T follicular helper cell (primary cell): ENCODE data around the gene MYO1G.

ENCODE experiments used
- DNase-seq: peaks from one replicate; pipeline ENCODE4 v3.0.0-alpha.2; 2020; ENCODE audit warnings: low read depth

The MYO1G gene

DNA sequence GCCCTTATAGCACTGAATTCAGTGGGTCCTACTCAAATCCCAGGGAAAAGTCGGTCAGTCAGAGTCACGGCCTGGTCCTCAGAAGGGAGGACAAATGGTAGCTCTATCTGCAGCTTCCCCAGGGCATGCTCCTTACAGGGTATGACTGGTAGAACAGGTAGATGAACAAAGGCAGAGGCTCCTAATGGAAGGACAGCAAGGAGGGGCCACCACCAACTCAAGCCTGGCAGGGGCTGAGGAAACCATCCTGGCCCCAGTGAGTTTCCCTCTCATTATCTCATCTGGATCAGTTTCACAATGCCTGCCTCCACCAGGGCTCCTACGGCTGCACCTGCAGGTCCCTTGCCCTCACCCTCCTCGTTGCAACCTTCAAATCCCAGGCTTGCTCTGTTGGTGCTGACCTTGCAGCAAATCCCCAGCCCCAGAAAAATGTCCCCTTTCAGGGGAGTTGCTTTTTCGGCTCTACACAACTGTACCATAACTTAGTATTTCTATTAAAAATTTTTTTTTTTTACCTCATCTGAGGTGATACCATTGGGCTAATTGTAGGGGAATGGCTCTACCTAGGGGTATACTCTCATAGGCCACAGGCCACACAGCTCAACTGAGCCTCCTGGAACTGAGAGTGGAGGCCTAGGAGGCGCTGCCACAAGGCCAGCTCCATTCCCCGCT is 2.4 kb upstream of the MYO1G start:
- DNase-seq, result no peak

DNA sequence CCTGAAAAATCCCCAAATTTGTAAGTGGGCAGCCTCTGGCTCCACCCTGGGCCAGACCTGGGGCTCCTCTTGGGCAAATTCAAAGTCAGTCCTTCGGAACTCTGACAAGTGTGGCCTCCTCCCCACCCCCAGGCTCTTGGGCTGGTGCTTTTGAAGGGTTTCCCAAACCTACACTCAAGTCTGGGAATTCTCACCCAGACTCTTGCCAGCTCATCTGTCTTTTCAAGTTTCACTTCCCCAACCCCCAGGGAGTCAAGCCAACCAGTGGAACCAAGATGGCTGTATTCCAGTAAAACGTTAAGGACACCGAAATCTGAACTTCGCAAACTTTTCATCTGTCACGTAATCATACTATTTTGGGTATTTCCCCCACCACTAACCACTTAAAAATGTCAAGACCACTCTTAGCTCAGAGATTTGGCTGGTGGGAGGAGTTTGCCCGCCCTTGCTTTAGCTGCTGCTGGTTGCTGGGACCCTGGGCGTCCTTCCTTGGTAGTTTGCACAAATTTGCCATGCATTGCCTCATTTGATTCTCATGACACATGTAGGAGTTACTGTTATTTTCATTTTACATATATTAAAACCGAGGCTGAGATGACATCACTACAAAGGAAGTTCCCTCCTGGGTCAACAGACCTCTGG is 1.7 kb upstream of the MYO1G start:
- DNase-seq, result peak; percentile 51

DNA sequence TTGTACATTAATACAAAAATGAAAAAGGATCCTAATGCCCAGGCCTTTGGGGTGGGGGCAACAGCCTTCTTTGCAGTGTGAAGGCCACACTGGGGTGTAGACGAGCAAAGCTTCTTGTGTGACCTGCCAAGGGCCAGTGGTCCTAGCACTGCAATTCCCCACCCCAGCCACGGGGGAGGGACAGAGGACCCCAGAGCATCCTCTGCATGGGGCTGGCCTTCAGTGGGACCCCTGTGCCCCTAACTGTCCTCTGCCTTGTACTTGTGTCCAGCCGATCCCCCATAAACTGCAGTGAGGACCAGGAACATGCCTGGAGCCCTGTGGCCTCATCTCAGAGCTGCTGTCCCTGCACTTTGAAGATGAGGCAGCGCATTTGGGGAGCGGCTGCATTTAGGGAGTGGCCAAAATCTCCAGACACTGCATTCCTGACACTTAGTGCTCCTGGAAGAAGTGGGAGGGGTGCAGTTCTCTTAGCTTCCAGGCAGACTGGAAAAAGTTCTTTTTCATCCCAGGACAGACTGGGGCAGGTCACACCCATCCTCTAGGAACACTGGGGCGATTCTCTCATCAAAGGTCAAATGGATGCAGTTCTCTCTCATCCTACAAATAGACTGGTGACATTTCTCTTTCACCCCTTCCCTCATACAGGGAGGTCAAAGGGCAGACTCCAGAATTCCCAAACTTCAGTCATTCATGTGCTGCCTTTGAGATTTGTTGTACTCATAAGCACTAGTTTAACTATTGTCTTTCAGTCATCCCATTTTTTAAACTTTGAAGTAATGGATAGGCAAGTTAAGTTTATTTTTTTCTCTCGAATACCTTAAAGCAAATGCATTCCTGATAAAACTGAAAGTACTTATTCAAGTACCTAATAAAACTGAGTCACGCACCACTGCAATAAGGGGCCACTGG is 922 bp upstream of the MYO1G start:
- no peak for DNase-seq

DNA sequence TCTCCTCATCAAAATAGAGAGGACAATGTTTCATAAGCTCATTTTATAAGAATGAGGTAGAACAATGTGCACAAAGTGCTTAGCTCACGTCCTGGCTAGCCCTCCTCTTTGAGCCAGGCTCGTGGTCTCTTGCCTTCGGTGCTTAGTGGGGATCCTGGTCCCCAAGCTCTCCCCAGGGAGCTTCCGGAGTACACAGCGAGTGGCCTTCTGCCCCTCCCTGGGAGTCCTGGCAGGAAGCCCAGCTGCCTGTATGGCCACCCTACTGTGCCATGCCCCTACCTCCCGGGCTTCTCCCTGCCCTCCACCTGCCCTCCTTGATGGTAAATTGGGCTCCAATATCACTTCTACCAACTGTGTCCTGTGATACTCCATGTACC is 868 bp downstream of the MYO1G start:
- DNase-seq, result no peak

DNA sequence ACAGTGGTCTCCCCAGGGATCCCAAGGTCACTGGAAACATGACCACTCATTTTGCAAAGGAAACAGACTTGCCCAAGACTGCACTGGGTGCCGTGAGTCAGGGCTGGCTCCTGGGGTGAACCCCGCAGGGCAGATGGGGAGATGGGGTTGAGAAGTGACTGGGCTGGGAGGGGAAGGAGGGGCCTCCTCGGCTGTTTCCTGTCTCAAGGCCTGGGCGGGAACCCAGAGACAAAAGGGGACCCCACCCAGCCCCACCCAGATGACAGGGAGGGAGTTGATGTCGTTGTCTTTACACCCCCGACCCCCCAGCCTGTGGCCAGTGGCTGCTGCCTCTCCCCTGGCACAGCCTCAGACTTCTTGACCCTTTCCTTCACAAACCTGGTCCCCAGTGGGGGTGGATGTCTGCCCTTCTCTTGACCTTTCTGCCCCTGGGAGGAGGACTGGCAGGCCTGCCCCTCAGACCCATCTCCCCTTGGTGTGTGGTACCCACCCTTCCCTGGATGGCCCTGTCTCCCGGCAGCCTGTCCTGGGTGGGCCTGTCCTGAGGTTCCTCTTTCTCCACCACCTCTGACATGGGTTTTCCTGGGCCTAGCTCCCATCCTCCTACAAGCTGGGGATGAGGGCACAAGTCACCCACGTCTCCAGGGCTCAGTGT is 1.4 kb downstream of the MYO1G start:
- peak; percentile 44 for DNase-seq

DNA sequence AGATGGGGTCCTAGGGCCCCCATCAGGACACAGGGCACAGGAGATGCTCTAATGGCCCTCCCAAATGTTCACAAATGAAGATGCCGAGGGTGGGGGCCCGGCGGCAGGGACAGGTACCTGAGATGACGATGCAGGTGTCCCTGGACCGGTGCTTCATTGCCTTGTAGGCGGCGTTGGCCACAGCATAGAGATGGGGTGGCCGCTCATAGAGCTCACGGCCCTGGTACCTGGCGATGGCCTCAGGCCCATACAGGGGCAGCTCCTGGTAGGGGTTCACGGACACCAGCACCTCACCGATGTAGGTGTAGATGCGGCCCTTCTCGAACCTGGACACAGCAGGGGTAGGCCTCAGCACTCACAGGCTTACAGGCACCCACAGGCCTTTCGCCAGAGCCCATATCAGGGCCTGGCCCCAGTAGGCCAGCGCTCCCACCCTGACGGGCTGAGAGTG is 2.0 kb downstream of the MYO1G start:
- DNase-seq, result no peak

DNA sequence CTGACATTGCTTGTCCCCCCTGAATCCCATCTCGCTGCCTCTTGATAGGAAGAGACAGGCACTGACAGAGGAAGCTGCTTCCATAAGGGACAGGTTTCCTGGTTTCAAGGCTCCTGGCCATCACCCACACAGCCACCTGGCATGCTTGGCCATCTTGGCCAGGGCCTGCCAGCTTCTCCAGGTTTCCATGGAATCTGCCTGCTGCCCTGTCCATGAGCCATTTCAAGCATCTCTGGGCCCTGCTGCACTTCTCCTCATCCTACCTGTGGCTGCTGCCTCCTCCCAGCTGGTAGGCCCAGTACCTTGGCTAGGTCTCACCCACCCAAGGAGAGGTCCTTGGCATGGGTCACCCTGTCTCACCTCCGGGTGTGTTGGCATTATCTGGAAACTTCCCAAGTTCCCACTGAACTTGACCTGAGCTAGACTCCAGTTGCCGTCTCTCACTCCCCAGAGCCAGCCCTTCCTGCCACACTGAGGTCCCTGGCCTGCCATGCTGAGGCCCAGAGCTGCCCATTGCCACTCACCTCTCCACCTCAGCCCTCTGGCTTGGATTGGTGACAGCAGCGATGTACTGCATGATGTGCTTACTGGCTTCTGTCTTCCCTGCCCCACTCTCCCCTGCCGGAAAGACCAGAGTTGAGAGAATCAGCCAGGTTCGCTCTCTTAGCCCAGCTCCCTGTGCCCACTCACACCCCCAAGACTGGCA is 2.6 kb downstream of the MYO1G start:
- no peak for DNase-seq

DNA sequence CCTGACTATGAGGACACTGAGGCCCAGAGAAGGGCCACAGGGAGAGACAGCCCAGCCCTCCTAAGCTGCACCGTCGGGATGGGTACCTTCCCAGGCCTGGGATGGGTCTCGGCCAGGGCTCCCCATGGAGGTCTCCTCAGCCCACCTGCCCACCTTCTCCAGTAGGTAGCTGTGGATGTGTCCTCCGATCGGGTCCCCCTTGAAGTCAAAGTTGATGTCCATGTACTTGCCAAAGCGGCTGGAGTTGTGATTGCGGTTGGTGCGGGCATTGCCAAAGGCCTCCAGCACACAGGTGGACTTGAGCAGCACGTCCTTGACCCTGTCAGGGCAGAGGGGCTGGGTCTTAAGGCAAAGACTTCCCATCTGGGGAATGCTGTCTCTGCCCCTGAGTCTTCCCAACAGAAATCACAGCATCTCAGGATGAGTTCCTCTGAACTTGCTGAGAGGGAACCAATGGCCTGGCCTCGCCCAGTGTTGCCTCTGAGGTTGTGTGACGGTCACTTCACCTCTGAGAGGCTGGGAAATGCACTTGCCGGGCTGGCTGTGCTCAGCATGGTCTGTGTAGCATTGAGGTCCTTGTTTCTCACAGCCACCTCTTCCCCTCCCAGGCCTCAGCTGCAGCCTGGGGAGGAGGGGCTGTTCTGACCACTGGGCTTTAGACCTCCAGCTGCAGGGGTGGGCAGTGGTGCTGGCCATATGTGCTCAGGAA is 3.3 kb downstream of the MYO1G start:
- no peak for DNase-seq

DNA sequence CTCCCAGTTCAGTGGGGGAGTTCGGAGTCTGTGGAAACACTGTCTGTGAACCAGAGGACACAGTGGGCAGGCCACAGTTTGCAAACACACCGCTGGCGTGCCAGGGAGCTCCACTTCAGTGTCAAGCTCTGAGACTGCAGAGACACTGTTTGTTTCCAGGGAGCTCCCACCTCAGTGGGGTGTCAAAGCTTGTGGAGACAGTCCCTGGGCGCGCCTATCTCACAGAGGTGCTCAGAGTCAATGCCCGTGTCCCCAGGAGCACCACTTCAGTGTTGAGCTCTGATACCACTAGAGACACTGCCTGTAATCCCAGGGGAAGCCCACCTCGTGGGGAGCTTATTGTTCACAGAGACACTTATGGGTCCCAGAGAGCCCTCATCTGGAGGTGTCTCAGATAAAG is 4.3 kb downstream of the MYO1G start:
- DNase-seq, result no peak

DNA sequence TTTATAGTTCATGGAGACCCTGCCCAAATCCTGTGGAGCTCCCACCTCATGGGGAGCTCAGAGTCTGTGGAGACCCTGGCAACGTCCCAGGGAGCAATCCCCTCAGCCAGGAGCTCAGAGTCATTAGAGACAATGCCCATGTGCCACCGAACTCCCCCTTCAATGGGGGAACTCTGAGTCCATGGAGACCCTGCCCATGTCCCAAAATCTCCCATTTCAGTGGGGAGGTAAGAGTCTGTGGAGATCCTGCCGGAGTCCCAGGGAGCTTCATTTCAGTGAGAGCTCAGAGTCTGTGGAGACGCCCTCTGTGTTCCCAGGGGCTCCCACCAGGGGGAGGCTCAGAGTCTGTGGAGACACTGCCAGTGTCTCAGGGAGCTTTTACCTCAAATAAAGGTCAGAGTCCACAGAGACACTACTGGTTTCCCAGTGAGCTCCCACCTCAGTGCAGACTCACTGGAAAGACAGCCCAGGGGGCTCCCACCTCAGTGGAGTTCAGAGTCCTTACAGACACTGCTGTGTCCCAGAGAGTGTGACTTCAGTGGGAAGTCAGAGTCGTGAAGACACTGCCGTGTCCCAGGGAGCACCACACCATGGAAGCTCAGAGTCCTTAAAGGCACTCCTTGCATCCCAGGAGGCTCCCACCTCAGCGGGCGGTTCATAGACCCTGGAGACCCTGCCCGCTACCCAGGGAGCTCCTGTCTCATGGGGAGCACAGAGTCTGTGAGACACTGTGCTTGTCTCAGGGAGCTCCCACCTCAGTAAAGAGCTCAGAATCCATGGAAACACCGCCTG is 5.0 kb downstream of the MYO1G start:
- DNase-seq, result peak; percentile 57

DNA sequence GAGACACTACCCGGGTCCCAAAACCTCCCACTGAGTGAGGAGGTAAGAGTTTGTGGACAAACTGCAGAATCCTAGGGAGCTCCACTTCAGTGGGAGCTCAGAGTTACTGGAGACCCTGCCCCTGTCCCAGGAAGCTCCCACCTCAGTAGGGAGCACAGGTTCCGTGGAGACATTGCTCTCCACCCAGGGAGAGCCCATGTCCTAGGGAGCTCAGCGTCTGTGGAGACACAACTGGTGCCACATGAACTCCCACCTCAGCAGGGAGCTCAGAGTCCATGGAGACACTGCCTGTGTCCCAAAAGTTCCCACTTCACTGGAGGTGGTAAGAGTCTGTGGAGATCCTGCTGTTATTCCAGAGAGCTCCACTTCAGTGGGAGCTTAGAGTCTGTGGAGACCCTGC is 6.3 kb downstream of the MYO1G start:
- DNase-seq, result no peak

DNA sequence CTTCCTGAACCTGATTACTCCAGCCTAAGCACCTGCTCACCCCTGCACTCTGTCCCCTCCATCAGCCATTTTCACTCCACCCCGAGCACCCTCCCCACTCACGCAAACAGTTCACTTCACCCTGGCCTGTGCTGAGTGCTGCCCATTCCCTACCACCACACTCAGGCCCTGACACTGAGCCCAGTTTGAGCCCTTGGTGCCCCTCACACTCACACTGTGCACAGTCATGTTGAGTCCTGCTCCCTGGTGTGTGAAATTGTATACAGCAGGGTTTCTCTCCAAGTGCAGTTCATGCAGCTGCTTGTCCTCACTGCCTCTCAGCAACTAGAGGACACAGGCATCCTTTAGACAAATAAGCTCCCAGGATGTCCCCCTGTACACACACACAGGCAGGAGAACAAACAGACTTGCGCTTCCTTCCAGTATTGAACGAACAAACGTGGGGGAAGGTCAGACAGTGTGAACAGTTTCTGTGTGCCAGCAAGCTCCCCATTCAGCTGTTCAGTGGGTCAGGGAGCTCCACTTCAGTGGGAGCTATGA is 6.8 kb downstream of the MYO1G start:
- no peak for DNase-seq

DNA sequence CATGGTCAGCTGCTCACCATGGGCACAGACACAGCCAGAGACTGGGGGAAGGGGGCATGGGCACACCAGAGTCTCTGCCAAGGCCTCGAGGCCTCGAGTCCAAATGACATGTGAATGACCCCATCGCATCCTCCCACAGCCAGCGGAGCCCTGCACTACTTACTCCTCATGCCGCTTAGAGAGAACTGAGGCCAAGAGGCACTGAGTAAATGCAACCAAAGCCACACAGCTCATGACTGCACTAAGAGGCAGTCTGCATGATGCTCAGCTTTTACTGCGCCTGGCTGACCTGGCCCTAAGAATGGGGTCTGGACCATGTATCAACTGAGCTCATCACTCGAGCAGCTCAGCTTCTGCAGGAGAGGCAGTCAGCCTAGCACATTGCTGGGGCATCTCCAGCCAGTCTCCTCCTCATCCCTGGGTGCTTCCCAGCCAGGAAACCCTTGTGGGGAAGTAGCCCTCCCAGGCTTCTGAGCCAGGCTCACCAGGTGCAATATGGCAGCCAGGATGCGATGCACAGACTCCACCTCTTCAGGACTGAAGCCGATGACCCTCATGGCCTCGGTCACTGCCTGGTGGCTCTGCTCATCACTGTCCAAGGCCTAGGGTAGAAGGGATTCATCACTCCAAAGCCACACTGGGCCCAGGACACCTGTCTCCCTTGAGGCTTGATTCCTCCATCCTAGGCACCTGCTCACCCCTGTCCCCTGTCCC is 7.5 kb downstream of the MYO1G start:
- DNase-seq, result no peak

DNA sequence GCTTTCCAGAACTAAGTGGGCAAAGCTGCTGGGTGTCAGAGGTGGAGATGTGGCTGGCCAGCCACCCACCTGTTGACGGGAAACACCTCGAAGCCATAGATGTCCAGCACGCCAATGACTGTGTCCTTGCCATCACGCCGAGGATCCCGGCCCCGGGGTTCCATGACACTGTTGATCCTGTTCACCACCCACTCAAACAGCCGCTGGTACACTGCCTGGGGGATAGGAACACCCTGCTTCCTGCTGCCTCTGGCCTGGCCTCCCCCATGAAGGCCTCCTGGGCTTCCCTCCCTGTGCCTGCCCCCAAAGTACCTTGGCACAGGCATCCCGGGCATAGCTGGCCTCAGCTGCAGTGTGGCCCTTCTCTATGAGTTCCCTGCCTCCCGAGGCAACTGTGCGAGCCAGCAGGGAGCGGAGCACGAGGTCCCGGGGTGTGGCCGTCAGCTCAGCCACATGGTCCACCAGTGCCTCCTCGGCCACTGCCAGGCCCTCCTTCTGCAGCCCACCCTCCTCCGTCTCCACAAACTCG is 8.2 kb downstream of the MYO1G start:
- DNase-seq, result no peak

DNA sequence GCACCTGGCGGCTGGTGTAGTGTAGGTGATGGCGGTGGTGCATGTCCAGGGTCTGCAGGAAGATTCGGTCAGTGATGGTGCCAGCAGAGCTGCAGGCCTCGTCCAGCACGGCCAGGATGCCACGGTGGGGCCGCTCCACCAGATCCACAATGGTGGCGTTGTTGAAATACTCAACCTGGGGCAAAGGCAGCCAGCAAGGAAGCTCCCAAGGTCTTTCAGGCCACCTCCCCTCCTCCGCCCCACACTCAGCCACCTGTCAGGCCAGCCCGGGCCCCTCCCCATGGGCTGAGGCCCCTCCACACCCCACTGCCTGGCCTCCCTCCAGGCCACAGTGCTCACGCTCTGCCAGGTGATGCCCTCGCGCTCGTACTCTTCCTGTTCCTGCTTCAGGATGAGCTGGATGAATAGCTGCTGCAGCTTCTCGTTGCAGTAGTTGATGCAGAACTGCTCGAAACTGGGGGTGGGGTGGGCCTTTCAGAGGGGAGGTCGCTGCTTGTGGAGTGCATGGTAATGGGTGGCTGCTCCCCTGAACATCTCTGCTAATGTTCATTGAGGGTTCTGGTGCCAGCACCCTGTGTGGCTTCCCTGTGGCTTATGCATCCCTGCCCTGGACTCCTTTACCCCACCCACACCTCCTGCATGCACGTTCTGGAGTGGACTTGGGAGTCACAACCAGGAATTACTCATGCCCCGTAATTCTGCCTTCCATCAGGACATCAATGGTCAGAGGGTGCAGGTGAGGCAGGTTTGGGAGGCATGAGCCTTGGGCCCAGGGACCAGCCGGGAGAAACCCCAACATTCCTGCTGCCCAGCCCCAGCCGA is 8.9 kb downstream of the MYO1G start:
- DNase-seq, result no peak

DNA sequence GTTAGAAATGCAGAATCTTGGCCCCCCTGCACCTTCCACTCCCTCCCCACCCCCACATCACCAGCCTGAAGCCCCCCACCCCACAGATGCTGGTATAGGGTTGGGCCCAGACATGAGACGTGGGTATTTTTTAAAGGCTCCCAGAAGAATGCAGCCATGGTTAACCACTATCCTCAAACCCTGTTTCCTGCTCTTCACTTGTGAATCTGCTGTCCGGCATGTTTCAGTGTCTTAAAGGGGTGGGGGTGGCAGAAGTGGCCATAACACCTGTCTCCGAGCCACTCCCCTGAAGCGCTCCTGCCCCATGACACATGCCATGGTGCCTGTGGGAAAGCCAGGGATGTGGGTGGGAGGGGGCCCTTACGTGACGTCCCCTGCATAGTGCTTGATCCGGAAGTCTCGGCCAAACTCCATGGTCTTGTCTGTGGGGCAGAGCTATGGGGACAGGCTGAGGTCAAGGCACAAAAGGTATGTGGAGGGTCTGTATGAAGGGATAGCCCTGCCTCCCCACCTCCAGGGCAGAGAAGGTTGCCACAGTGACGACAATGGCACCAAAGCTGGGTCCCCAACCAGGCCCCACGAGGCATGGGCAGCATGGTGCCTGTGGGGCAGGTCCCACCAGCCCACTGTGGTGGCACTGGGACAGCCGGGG is 9.6 kb downstream of the MYO1G start:
- no peak for DNase-seq

DNA sequence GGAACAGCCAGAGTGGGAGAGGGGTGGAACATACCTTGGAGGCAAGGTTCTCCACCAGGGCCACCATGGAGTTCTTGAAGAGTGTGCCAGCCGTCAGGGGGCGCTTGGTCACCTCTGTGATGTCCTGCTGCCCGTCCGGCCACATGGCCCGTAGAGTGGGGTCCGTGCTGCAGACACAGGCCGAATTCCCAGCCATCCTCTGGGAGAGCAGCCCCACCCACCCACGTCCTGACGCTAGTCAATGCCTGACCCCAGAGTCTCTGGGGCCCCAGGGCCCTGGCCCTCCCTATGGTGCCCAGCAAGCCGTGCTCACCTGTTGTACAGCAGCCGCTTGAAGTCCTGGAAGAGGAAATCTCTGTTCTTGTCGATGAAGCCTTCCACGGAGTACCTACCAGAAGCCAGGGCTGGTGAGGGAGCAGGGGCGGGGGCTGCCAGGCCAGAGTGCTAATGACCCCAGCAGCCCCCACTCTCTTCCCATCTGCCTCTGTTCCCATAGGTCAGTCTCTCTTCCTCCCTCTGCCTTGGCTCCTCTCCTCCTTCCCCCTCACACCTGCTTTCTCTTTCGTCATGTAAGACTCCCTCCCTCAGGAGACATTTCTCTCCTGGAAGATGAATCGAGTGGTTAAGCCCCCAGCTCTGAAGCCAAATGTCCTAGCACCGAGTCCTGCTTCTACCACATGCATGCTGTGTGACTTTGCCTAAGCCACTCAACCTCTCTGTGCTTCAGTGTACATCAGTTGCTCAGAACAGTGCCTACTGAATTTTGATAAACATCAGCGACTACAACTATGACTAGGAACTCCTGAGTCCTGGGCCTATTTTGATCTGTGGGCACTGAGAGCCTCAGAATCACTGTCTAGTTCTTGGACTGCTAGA is 11.0 kb downstream of the MYO1G start:
- DNase-seq, result no peak
